Measurements from ENCODE around the gene ORM2. TPM values are rescaled to one million over a fixed set of nuclear protein-coding genes. Genes with fewer than 3 reads are reported as not detected.

ORM2 gene
- total and polyA plus RNA-seq, 2 of the 13 experiments (the other 11 are each of a cell fraction or from before 2014, with no cell fraction given): 565 to 824 TPM

DNA sequence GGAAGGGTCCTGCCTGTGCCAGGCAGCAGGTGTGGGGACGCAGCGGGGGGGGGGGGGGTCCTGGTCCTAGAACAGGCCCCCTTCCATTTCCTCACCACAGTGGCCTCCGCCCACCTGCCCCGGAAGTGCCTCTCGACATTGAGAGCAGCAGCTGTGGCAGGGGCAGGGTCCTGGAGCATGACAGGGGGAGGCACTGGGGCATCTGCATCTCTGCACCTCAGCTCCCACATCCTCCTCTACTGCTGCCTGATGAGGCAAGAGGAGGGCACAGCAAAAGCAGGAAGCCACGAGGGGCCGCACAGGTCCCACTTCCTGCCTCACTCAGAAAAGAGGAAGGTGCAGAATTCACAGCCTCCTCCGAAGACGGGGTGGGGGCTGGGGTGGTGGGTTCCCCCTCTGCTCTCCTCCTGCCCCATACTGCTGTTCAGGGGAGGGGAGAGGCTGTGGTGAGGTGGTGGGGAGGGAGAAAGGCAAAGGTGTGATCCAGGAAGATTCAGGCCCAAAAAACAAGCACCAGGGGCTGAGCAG lies 43.3 kb downstream of the ORM2 start (continued):
- TF ChIP-seq SOX6 (IDR thresholded peaks at IDR 0.05): no peak
- no peak for TF ChIP-seq SOX6 (CRISPR knock-in tag; IDR thresholded peaks at IDR 0.05)
- no peak for TF ChIP-seq FOXP1 (IDR thresholded peaks at IDR 0.05)
- no peak for TF ChIP-seq FOXP1 (CRISPR knock-in tag; IDR thresholded peaks at IDR 0.05)
- no peak for TF ChIP-seq ZNF557 (CRISPR knock-in tag; IDR thresholded peaks at IDR 0.05)
- TF ChIP-seq ZNF432 (CRISPR knock-in tag; IDR thresholded peaks at IDR 0.05; ENCODE audit: borderline replicate concordance): no peak
- no peak for TF ChIP-seq ZNF263 (CRISPR knock-in tag; IDR thresholded peaks at IDR 0.05)

GRCh38 chr9:114373960-114374730 lies 44.5 kb downstream of the ORM2 start:
- Histone ChIP-seq H3K27me3 (ENCODE audit: control insufficient read depth in 1 of 2, insufficient read depth in 2 of 2, low read length in 2 of 2) (no peaks in the 10 kb centered on the region), H3K27ac (ENCODE audit: extremely low read length, insufficient read depth, low read length) (no peak overlapping the region), H3K9me3 (ENCODE audit: low read length) (no peaks in the 10 kb centered on the region), H3K4me1 (ENCODE audit: insufficient read depth, low read length) (peaks cover 6% of the 10 kb centered on the region), H3K4me3 (replicated peaks in 1 of 3; ENCODE audit: insufficient read depth in 1 of 3, low read depth in 2 of 3, low read length in 3 of 3) (no peak overlapping the region), H3K79me2 (ENCODE audit: insufficient read depth, low read length) (no peaks in the 10 kb centered on the region), H3K9ac (ENCODE audit: insufficient read depth, low read depth, low read length) (no peak overlapping the region), H3K4me2 (ENCODE audit: low read depth, low read length) (no peak overlapping the region), H2AFZ (ENCODE audit: low read length) (no peak overlapping the region), H4K20me1 (ENCODE audit: insufficient read depth, low read length) (no peaks in the 10 kb centered on the region), H3K36me3 (replicated peaks in 1 of 2; ENCODE audit: control insufficient read depth in 1 of 2, insufficient read depth in 2 of 2, low read length in 2 of 2) (peaks cover 2 to 5% of the 10 kb centered on the region in 2 experiments; a peak in 2 of 5 replicates)
- no peak for DNase-seq (ENCODE audit: low spot score)
- ATAC-seq: no peak
- FAIRE-seq: no peak
- in situ Hi-C loops (cut with HindIII; ENCODE audit: extremely low pct_ligation_motif_present, low pct_unique_long_range_greater_than_20kb): no loop called here
- 92% methylated on average over 5 of the region's 16 CpGs for WGBS (ENCODE audit: low lambda C conversion rate)
- no peak for TF ChIP-seq ZNF616 (CRISPR knock-in tag; IDR thresholded peaks at IDR 0.05; ENCODE audit: low read depth)
- ChIA-PET POLR2A (no interaction called here), CTCF (ENCODE audit: low intra/inter-chr PET ratio, low total read pairs) (no interaction called here)
- intact Hi-C loops (cut with micrococcal nuclease; ENCODE audit: unreplicated experiment): no loop called here
- BruUV-seq (replicated peaks): no TSS peak

Data from HepG2 (cell line).